NK-92 (cell line): ENCODE measurements around the gene LGI4.

Source experiments
- DNase-seq: peaks from one replicate; lab custom pipeline; 2025; ENCODE audit not compliant: unreplicated experiment; lab: John Stamatoyannopoulos, UW

Gene LGI4

DNA sequence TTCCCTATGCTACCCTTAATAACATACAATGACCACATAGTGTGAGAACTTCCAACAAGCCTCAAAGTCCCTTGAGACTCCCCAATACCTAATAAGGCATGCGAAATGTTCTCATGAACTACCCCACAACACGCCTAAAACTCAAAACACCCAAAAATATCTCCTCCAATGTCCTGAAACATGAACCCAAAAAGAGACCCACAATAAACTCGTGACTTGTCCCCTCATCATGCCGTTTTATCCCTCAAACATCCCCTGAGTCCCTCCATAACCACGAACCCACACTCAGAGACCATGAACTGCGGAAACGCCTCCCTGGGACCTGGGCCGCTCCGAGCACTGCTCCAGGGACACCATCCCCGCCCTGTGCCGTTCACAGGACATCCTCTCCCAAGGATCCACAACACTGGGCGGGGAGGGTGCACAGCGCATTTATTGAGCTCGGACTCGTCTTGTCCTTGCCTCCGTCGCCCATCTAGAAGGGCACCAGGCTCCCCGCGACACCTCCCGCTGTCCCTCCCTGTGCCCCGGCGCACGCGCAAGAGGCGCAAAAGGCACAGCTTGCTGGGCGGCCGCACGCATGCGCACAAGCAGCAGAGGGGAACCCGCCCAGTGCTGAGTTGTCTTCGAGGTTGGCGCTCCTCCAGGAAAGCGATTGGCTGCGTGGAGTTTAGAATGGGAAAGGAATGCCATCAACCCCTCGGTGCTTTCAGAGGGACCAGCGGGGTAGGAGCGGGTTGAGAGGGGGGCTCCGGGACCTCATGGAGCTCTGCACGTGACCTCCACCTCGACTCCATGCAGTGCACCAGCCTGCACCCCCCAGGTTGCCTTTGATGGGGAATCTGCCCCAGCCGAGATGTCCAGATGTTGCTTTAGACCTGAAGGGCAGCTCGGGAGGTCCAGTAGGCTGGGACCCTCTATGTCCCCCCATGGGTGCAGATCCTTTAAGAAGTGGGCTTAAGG is 10.5 kb downstream of the LGI4 start:
- DNase-seq, result no peak

DNA sequence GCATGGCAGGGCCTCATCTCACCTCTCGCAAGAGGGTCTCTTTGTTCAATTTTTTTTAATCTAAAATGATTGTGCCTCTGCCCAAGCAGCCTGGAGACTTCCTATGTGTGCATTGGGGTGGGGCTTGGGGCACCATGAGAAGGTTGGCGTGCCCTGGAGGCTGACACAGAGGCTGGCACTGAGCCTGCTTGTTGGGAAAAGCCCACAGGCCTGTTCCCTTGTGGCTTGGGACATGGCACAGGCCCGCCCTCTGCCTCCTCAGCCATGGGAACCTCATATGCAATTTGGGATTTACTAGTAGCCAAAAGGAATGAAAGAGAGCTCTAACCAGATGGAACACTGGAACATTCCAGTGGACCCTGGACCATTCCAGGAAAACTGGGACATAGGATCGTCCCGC is 11.3 kb downstream of the LGI4 start:
- DNase-seq, result no peak

- no peak for DNase-seq
Measured at GRCh38 chr19:35122687-35123551, 11.9 kb downstream of the LGI4 start.

- no peak for DNase-seq
Measured at GRCh38 chr19:35120898-35121297, 14.0 kb downstream of the LGI4 start.

GRCh38 chr19:35120492-35120891 is 14.4 kb downstream of the LGI4 start:
- DNase-seq, result no peak

DNA sequence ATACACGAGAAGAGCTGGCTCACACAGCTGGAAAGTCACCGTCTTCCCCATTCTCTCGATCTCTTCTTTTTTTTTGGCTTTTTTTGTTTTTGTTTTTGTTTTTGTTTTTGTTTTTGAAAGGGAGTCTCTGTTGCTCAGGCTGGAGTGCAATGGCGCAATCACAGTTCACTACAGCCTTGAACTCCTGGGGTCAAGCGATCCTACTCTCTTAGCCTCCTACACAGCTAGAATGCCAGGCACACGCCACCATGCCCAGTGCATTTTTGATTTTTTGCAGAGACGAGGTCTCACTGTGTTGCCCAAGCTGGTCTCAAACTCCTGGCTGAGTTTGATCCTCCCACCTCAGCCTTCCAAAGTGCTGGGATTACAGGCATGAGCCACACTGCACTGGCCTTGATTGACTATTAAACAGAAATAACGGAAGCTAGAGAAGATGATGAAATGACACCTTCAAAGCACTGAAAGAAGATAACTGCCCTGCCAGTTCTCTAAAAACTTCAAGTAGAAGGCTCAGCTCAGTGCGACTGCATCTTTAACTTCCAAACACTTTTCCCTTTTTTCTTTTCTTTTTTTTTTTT is 15.2 kb downstream of the LGI4 start:
- no peak for DNase-seq

GRCh38 chr19:35119091-35119490 is 15.8 kb downstream of the LGI4 start:
- no peak for DNase-seq

- DNase-seq, result no peak
Measured at GRCh38 chr19:35118268-35119020, 16.4 kb downstream of the LGI4 start.

- DNase-seq, result no peak
Measured at GRCh38 chr19:35117799-35118198, 17.1 kb downstream of the LGI4 start.

DNA sequence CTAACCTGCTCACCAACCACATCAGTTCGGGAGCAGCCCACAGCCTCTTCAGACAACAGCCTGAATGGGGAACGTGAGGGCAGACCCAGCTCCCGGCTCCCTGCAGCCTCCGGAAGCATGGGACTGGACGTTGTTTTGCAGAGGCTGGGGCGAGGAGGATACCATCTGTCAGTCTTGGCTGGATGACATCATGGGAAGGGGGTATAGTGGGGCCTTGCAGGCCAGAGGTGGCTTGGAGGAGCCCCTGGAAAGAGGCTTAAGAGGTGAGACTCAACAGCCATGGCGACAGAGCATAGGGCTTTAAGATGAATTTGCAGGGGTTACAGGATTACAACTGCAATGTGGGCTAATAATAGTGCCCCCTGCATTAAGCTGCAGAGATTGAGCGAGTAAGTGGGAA is 17.7 kb downstream of the LGI4 start:
- DNase-seq, result no peak

- no peak for DNase-seq
Measured at GRCh38 chr19:35116072-35116801, 18.6 kb downstream of the LGI4 start.

DNA sequence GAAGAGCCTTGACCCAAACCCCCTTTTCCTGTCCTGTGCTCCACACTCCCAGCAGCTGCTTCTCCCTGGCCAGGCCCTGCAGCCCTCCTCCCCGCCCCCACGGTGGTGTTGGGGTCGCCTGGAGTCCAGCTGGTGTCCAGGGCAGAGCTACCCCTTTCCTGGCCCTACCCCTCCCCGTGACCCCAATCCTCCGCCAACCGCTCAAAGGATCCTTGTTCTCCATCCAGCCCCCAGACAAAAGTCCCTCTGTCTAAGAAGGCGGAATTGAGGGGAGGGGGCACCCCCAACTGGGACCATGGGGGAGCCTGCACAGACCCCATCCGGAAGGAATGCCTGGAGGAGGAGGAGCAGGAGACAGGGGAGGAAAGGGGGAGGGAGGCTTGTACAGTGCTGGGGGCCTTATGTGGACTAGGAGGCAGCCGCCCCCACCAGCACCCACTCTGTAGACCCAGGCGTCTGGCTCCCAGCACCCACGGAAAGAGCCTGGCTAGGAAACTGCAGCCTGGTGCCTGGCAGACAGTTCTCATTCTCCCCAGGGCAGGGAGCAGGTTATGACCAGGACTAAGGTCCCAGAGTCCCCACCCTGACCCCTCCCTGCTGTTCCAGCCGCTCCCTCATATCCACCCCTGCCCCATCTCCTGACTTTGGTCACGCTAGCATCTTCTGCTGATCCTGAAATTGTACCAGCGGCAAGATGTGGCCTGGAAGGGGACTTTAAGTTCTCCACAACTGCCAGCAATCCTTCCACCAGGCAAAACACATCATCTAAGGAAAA is 19.5 kb downstream of the LGI4 start, which contains the start of gene FXYD3:
TSS of gene FXYD3 (plus strand) at position 647 of the 775 bp plus-strand sequence. CDS start 3,554 bp downstream, outside the sequence.
- no peak for DNase-seq

DNA sequence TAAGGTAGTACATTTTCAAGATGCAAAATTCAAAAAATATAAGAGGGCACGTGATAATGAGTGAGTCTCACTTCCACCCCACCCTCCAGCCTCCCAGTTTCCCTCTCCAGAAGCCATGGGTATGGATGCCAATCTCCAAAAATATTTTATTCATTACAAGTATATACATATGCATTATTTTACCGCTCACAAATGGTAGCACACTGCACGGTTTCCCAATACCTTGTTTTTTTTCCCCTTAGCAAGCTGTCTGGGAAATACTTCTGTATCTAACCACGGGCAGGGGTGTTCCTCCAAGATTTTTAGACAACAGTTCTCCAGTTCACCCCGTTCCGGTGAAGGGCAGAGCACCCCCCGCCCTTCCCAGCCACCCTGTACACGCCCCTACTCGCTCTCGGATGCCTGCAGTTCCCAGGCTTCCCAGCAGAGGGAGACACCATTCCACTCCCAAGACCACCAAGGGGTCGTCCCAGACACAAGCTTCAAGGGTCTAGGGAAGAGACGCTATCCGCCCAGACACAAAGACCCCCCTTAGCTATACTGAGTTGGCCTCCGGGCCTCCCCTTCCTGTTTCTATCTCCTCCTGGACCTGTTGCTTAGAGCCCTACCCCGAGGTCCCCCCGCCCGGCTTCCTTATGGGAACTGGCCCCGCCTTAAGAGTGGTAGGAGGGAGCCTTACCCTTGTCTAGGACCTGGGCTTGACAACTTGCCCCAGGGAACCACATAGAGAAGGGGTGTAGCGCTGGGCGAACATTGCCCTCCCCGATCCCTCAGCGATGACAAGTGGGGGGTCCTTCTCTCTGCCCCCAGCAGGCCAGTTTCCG is 20.3 kb downstream of the LGI4 start:
- DNase-seq, result no peak

DNA sequence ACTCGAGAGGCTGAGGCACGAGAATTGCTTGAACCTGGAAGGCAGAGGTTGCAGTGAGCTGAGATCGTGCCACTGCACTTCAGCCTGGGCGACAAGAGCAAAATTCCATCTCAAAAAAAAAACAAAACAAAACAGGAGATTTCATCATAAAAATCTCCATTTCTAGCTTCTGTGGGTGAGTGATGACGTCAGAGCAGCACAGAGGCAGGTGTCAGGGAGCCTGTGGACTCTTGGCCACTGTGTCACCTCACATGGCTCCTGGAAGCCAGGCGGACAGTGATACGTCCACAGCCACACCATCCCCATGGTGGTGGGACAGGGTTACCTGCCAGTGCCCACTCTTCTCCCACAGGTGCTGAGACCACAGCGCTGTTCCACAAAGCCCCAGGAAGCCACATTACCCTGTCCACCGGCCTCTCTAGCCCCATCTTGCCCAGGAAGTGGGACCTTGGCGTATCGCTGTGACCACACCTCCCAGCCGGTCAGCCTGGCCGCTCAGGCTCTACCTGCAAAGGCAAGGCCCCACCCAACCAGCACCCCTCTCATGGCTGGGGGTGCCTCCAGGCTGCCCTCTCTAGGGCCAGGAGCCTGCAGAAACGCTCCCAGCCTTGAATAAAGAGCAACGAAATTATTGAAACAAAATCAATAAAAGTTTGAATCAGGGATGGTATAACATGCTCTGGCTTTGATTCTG is 21.7 kb downstream of the LGI4 start:
- no peak for DNase-seq

DNA sequence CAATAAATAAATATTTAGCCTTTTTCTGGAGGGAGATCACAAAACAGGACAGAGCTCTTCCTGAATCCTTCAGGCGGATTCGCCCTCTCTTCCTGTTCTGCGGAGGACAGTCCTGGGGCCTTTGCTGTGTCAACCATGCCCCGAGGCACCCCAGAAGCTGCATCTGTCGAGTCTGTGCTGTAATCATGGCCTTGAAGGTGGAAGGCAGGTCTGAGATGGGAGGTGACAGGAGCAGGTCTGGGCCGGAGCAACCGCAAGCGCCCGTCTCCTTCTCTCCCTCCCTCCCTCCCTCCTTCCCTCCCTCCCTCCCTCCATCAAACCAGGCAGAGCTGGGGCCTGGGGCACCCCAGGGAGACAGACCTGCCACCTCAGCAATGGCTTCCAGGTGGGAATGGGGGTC is 23.9 kb downstream of the LGI4 start:
- no peak for DNase-seq

DNA sequence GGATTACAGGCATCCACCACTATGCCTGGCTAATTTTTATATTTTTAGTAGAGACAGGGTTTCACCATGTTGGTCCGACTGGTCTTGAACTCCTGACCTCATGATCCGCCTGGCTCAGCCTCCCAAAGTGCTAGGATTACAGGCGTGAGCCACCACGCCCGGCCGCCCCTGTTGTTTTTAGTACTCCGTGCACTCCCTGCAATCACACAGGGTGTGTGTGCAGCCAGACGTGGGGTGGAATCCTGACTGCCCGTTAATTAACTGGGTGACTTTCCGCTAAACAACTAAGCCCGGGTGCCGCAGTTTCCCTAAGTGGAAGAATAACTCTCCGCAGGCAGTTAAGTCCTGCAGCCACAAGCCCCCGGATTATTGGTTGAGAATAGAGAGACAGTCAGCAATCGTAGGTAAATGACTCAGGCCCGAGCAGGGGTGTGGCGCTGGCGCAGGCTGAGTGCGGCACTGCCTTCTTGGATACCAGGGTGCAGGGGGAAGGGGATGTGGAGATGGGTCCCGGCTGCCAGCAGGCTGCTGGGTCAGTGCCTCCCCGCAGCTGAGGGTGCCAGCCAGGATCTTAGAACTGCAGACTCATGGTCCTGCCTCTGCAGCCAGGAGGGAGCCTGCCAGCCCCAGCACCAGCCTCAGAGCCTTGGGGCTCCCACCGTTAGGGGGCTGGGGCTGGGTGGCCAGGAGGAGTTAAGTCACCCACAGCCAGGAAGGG is 25.3 kb downstream of the LGI4 start:
- DNase-seq, result no peak

GRCh38 chr19:35108730-35109129 is 26.1 kb downstream of the LGI4 start:
- DNase-seq, result no peak
